Calu3 (cell line): Measurements from ENCODE around the gene SP6. TPM values are rescaled to one million over a fixed set of nuclear protein-coding genes. Genes with fewer than 3 reads are reported as not detected.

Experiments
- BruUV-seq: library from RNA; stranded (reverse); fragments of 400-500 nt; replicated peaks from 2 replicates; lab custom pipeline; 2021; lab: Mats Ljungman, UMichigan
- CTCF ChIA-PET: fragments of 300-600 bp; sonication (Branson Sonifier 250); formaldehyde crosslinking; loops from one replicate; lab custom pipeline; 2022; ENCODE audit warnings: antibody characterized with exemption; lab: Charles Lee
- DNase-seq: peaks from one replicate; pipeline ENCODE4 v3.0.0; 2022
- H3K27ac Mint-ChIP-seq: one replicate; pipeline ENCODE4 v1.8.0; 2022; ENCODE audit warnings: mixed read lengths; ENCODE audit not compliant: unreplicated experiment
- H3K27me3 Mint-ChIP-seq: one replicate; pipeline ENCODE4 v1.8.0; 2022; ENCODE audit warnings: mixed read lengths; ENCODE audit not compliant: unreplicated experiment
- H3K36me3 Mint-ChIP-seq: one replicate; pipeline ENCODE4 v1.8.0; 2022; ENCODE audit warnings: mild to moderate bottlenecking, moderate library complexity, mixed read lengths; ENCODE audit not compliant: insufficient read depth, unreplicated experiment
- H3K4me1 Mint-ChIP-seq: one replicate; pipeline ENCODE4 v1.8.0; 2022; ENCODE audit warnings: mild to moderate bottlenecking, low read depth, mixed read lengths; ENCODE audit not compliant: unreplicated experiment
- H3K4me3 Mint-ChIP-seq: one replicate; pipeline ENCODE4 v1.8.0; 2022; ENCODE audit warnings: mild to moderate bottlenecking, low read depth, moderate library complexity, mixed read lengths; ENCODE audit not compliant: unreplicated experiment
- H3K9me3 Mint-ChIP-seq: one replicate; pipeline ENCODE4 v1.8.0; 2022; ENCODE audit warnings: low read depth, mixed read lengths; ENCODE audit not compliant: unreplicated experiment
- CTCF ChIP-seq: fragments of 200-600 bp; IDR thresholded peaks from one replicate; pipeline ENCODE4 v1.8.0; 2022; ENCODE audit warnings: antibody characterized with exemption; ENCODE audit not compliant: unreplicated experiment
- intact Hi-C: fragments of 100-400 bp; cut with micrococcal nuclease; formaldehyde crosslinking; loops from one replicate; pipeline ENCODE4 v1.10.0; 2022; ENCODE audit not compliant: unreplicated experiment
- total RNA-seq: library from RNA; stranded (reverse); gene quantifications from 2 replicates; pipeline ENCODE4 v1.2.3, GENCODE V29; 2022

Gene SP6
- total RNA-seq, 1 experiment from 2014 or later: 1.1 TPM

- no peak for DNase-seq
- Mint-ChIP-seq H3K27ac (no peak overlapping the region), H3K4me3 (no peak overlapping the region), H3K27me3 (peaks cover 24% of the 10 kb centered on the region), H3K4me1 (peaks cover 30% of the 10 kb centered on the region), H3K9me3 (no peaks in the 10 kb centered on the region), H3K36me3 (peaks cover 35% of the 10 kb centered on the region)
- intact Hi-C loops: no loop called here
- CTCF ChIA-PET: no interaction called here
- no peak for TF ChIP-seq CTCF
- no TSS peak for BruUV-seq
Observed at GRCh38 chr17:47807421-47807820, 43.5 kb downstream of the SP6 start.

- intact Hi-C loops: no loop called here
- CTCF ChIA-PET: no interaction called here
- H3K27ac Mint-ChIP-seq: no peak overlapping the region
- H3K4me3 Mint-ChIP-seq: no peak overlapping the region
- H3K4me1 Mint-ChIP-seq: peaks cover 24% of the 10 kb centered on the region
- H3K27me3 Mint-ChIP-seq: peaks cover 29% of the 10 kb centered on the region
- H3K9me3 Mint-ChIP-seq: no peaks in the 10 kb centered on the region
- H3K36me3 Mint-ChIP-seq: peaks cover 30% of the 10 kb centered on the region
- BruUV-seq: no TSS peak
- no peak for TF ChIP-seq CTCF
- DNase-seq: no peak
Observed at GRCh38 chr17:47806913-47807255, 44.1 kb downstream of the SP6 start.

- Mint-ChIP-seq H3K27me3 (peaks cover 35% of the 10 kb centered on the region), H3K4me1 (peaks cover 18% of the 10 kb centered on the region), H3K4me3 (no peak overlapping the region), H3K9me3 (no peaks in the 10 kb centered on the region), H3K27ac (no peak overlapping the region), H3K36me3 (peaks cover 27% of the 10 kb centered on the region)
- CTCF ChIA-PET: interaction anchor here (0.6 kb wide), 1 partner anchor 646 kb away, joined by 6 read pairs; no protein-coding TSS in a partner anchor
- intact Hi-C loops: no loop called here
- no peak for DNase-seq
- TF ChIP-seq CTCF: no peak
- BruUV-seq: no TSS peak
Observed at GRCh38 chr17:47806026-47806912, 44.7 kb downstream of the SP6 start.

GRCh38 chr17:47804461-47804860, 46.5 kb downstream of the SP6 start:
- Mint-ChIP-seq H3K36me3 (peaks cover 17% of the 10 kb centered on the region), H3K9me3 (no peaks in the 10 kb centered on the region), H3K27me3 (peaks cover 41% of the 10 kb centered on the region), H3K27ac (no peak overlapping the region), H3K4me1 (peaks cover under 1% of the 10 kb centered on the region), H3K4me3 (no peak overlapping the region)
- CTCF ChIA-PET: no interaction called here
- no peak for TF ChIP-seq CTCF
- intact Hi-C loops: no loop called here
- no TSS peak for BruUV-seq
- DNase-seq: no peak
